T-helper 1 cell (primary cell): ENCODE results near the gene TMEM255B.

Source experiments
- DNase-seq, 5 donors: peaks; one replicate each; pipeline ENCODE4 v3.0.0-alpha.2; 2012 to 2020

TMEM255B gene

GRCh38 chr13:113851826-113852535 is 93.0 kb downstream of the TMEM255B start:
- no peak for DNase-seq

GRCh38 chr13:113852536-113853517 is 93.8 kb downstream of the TMEM255B start:
- no peak for DNase-seq

GRCh38 chr13:113853518-113854237 is 94.7 kb downstream of the TMEM255B start:
- DNase-seq, result no peak

- DNase-seq, result no peak
Measured at GRCh38 chr13:113854238-113855011, 95.4 kb downstream of the TMEM255B start.

- DNase-seq, result no peak
Measured at GRCh38 chr13:113855012-113855921, 96.2 kb downstream of the TMEM255B start.

GRCh38 chr13:113855931-113856715 is 97.1 kb downstream of the TMEM255B start:
- no peak for DNase-seq

- DNase-seq, result no peak
Measured at GRCh38 chr13:113856716-113857065, 97.7 kb downstream of the TMEM255B start.

- DNase-seq, result no peak
Measured at GRCh38 chr13:113857531-113858195, 98.6 kb downstream of the TMEM255B start.

GRCh38 chr13:113859311-113860050 is 100.5 kb downstream of the TMEM255B start:
- DNase-seq, result no peak

GRCh38 chr13:113860051-113860664 is 101.1 kb downstream of the TMEM255B start:
- DNase-seq, result no peak

- DNase-seq, result no peak
Measured at GRCh38 chr13:113860665-113861432, 101.8 kb downstream of the TMEM255B start.

GRCh38 chr13:113861433-113862030 is 102.5 kb downstream of the TMEM255B start:
- DNase-seq, result no peak

GRCh38 chr13:113862191-113862930 is 103.3 kb downstream of the TMEM255B start:
- DNase-seq, result no peak

- DNase-seq, result no peak
Measured at GRCh38 chr13:113862931-113863523, 104.0 kb downstream of the TMEM255B start.

GRCh38 chr13:113863524-113864272 is 104.7 kb downstream of the TMEM255B start, which contains the start of gene GAS6:
Gene GAS6 (minus strand): TSS chr13:113864076. CDS start chr13:113863920, 156 bp downstream.
- no peak for DNase-seq
